Measurements from ENCODE around the gene PIGU. TPM values are rescaled to one million over a fixed set of nuclear protein-coding genes. Genes with fewer than 3 reads are reported as not detected.
"Not testable (repeated sequence)": the region's sequence is repeated elsewhere in the genome, so short reads cannot be mapped to it uniquely, and the experiment has no call there.

The PIGU gene
- polyA plus RNA-seq, 3 donors = 6.6 to 13.4 (median 11.1) TPM

DNA sequence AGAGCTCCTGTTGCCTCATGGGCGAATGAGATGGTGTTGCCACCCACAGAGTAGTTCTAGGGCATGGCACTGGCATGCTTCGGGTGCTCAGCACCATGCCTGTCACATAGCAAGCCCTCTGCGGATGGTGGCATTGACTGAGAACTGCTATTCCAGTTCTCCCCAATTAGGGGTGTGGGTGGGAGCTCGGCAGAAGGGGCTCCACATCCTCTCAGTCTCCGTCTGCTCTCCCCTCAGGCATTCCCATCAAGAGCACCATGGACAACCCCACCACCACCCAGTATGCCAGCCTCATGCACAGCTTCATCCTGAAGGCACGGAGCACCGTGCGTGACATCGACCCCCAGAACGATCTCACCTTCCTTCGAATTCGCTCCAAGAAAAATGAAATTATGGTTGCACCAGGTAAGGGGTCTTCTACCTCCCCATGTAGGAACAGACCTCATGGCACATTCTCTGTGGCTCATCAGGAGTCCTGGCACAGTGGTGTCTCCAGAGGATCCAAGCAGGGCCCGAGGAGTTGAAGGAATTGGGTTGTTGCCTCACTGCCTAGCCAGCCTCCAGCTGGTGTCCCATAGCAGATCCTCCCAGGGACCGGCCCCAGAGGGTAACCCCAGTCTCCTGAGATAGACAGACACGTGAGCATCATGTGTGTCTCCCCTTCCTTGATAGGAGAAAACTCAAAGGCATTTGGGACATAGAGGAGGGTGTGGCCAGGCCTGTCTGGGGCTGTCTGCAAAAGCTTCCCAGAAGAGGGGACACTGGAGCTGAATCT is 142.3 kb downstream of the PIGU start:
- H3K27ac ChIP-seq (ENCODE audit: low read depth, low read length) = no peak overlapping the region
- 91 to 95% (median 93%) methylated on average over 15 of the region's 15 CpGs for WGBS, 3 donors

DNA sequence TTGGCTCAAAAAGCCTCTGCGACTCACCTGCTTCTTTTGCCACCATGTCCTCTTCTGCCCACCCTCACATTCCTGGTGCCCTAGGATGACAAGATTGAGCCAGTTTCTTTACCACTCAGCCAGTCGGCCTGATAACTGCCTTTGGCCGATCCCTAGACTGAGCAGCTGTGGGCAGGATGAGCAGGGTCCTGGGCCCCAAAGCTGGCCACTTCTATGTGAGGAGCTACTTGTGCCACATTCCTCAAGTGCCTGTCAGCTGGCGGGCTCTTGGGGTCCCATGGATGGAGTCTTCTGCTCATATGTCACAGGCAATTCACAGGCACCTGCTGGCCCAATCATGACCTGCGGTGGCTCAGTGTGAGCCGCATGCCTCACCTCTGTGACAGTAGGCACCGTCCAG is 144.1 kb downstream of the PIGU start:
- WGBS, 3 donors = 93 to 96% (median 95%) methylated on average over 7 of the region's 7 CpGs
- no peak overlapping the region for H3K27ac ChIP-seq (ENCODE audit: low read depth, low read length)

DNA sequence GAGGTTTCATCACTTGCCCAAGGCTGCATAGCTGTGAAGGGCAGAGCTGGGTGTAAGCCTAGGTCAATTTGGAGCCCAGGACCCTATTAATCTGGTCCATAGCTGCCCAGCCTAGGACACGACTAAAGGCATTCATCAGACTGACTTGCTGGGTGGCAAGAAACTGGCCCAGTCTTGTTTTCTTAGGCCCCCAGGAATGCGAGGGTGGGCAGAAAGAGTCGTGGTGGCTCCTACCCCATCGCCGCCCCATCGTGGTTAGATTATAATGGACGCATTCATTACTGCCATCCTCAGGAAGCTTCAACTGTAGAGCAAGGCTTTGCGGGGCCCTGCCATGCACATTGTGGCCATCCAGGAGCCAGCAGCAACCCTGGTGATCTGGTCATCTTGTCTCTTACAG is 144.6 kb downstream of the PIGU start:
- no peak overlapping the region for H3K27ac ChIP-seq (ENCODE audit: low read depth, low read length)
- 86 to 90% (median 88%) methylated on average over 8 of the region's 8 CpGs for WGBS, 3 donors

DNA sequence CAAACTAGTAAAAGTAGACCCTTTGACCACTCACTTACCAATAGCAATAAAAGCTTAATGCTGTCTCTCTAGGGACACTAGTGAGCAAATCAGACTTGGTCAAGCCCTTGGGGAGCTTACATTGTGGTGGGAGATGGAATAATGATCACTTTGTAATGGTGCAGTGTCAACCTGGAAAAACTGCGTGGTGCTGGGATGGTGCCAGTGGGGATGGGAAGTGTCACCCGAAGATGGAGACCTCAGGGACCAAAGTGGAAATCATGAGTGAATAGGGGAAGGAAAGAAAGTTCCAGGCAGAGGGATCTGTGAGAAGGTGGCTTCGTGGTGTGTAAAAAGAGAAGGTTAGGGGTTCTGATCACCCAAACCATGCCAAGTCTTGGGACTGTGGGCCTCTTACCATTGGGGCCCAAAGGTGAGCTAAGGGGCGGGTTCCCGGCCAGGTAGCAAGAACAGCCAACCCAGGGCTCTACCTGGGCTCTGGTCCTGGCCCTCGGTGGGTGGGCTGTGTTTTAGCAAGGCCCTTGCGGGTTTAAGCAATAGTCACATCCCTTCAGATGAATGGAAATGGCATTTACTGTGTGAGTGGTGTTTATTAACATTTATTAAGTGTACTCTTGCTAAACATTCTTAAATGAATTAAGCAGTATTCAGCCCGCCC is 145.2 kb downstream of the PIGU start:
- WGBS, 3 donors = 84 to 89% (median 88%) methylated on average over 8 of the region's 8 CpGs
- no peak overlapping the region for H3K27ac ChIP-seq (ENCODE audit: low read depth, low read length)

DNA sequence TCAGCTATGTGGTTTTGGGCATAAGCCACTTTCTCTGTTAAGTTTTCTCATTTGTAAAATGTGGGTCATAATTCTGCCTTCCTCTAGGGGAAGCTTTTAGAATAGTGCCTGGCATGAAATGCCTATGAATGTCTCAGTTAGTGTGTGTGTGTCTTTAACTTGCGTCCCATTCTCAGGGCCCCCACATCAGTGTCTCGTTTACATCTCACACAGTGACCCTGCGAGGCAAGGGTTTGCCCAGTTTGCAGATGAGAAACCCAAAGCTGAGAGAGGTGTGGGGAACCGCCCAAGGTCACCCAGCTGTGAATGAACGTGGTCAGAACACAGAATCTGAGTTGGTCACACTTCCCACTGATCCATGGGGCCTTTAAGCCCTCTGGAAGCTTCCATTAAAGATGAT is 146.6 kb downstream of the PIGU start:
- no peak overlapping the region for H3K27ac ChIP-seq (ENCODE audit: low read depth, low read length)
- 62 to 85% (median 82%) methylated on average over 5 of the region's 5 CpGs for WGBS, 3 donors

DNA sequence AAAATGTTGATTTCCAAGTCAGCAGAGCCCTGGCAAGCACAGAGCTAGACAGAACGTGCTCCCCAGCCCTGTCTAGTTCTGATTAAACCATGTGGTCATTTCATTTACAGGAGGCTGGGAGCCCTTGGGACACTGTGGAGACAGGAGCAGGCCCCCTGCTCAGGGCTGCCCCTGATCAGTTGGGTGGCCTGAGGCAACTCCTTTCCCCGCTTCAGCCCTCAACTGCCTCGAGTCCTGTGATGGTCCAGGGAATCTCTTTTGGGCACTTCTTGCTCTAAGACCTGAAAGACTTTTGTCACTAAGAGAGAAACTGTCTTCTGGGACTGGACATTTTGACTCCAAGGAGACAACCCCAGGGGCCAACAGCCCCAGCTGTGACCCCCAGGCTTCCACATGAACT is 147.2 kb downstream of the PIGU start:
- H3K27ac ChIP-seq (ENCODE audit: low read depth, low read length) = no peak overlapping the region

DNA sequence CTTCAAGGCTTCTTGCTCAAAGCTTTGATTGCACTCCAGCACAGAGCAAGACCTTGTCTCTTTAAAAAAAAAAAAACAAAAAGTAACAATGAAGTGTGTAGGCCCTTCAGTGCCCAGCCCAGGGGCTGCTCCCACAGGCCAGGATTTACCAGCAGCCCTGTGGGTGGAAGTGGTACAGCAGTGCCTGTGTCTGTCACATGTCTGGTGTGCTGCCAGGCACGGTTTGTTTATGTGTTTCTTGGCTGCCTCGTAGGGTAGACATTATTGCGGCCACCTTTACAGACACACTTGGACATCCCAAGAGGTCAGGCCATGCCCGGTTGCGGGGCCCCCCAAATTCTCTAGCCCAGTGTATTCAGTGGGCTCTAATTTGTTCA is 148.0 kb downstream of the PIGU start:
- H3K27ac ChIP-seq (ENCODE audit: low read depth, low read length) = no peak overlapping the region
- WGBS, 3 donors = 51 to 79% (median 69%) methylated on average over 5 of the region's 5 CpGs

More for the DNA sequence above, 147.2 kb downstream of the PIGU start:
- WGBS, 3 donors = 70 to 84% (median 82%) methylated on average over 3 of the region's 3 CpGs

DNA sequence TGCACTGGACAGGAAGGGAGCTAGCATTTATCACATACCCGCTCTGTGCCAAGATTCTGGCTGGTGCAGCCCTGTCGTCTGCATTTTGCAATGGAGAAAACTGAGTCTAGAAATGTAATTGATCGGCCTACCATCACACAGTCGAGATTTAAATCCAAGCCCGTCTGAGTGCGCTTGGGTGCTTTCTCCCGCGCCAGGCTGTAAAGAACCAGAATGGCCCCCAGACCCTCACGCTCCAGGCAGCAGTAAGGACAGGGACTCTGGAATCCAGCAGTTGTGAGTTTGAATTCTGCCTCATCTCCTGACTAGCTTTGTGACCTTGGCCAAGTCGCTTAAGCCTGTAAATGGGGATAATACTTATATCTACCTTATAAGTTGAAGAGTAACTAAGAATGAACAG is 149.9 kb downstream of the PIGU start:
- WGBS, 3 donors = 85 to 93% (median 91%) methylated on average over 10 of the region's 10 CpGs
- no peak overlapping the region for H3K27ac ChIP-seq (ENCODE audit: low read depth, low read length)

DNA sequence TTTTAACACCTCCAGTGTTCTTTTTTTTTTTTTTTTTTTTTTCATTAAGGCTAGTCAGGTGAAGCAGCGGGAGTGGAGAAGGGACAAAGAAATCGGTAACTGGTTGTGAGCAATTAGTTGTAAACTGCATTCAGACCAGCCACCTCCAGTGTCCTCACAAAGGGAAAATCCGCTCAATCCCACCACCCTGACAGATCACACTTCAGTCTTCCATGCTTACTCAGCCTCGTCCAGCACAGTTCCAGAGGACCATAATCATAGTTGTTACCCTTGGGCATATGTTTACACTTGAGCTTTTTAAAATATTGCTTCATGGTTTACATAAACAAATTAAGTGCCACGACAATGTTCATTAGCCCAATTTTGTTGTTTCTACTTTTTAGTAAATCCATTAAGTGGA is 150.4 kb downstream of the PIGU start:
- WGBS, 3 donors = 81 to 89% (median 85%) methylated on average over 5 of the region's 5 CpGs
- H3K27ac ChIP-seq (ENCODE audit: low read depth, low read length) = no peak overlapping the region

DNA sequence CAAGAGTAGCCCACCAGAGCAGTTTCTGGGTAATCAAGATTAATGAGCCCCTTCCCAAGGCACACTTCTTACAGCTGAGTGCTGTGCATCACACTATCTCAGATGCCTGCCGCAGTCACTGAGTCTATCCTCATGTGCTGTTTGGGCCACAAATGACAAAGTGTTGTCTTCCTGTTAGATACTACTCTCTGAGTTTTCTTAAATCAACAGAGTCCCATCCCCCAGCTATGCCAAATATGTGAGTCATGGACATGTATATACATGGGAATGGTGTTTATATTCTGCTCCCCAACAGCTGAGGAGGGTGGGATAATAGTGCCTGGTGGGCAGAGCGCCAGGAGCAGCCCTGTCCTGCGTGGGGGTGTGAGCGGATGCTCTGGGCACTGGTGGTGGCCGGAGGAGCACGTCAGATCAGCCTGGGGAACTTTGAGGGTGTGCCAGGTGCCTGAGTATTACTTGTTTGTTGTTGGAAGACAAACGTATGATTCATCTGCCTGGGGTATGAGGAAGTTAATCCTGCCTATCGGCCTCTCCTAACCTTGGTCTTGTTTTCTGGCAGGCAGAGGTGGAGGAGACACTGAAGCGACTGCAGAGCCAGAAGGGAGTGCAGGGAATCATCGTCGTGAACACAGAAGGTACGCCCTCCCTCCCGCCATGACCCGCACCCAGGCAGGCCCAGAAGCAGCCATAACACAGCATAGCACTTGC is 151.0 kb downstream of the PIGU start:
- peak overlapping the region; percentile 45 for H3K27ac ChIP-seq (ENCODE audit: low read depth, low read length)
- WGBS, 3 donors = 39 to 50% (median 41%) methylated on average over 14 of the region's 14 CpGs

DNA sequence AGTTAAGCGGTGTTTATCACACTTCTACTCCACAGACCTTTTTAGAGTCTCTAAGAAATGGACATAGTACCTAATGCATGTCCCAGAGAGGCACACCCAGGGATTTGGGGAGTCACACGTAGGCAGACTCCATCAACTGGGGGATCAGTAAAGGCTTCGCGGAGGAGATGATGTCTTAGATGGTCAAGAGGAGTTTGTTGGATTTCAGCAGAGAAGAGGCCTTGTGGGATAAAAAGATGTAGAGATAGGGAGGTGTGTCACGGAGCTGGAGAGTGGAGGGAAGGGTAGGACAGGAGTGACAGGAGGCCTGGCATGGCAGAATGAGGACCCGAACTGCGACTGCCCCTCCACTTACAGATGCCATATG is 151.6 kb downstream of the PIGU start:
- no peak overlapping the region for H3K27ac ChIP-seq (ENCODE audit: low read depth, low read length)
- 86 to 91% (median 89%) methylated on average over 7 of the region's 7 CpGs for WGBS, 3 donors

DNA sequence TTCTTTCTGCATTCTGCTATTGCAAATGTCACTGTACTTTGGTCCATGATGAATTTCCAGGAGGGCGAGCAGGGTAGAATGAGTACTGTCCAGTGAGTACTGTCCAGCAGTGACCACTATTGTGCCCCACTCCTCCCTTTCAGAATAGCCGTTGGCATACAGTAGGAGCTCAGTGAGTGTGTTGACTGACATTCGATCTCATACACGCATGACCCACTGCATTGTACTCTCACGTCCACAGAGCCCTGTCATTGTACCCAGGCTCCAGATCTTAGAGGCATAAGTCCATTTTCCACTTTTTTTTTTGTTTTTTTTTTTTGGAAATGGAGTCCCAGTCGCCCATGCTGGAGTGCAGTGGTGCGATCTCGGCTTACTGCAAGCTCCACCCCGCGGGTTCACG is 152.5 kb downstream of the PIGU start:
- WGBS, 3 donors = 91 to 95% (median 94%) methylated on average over 11 of the region's 11 CpGs
- no peak overlapping the region for H3K27ac ChIP-seq (ENCODE audit: low read depth, low read length)

DNA sequence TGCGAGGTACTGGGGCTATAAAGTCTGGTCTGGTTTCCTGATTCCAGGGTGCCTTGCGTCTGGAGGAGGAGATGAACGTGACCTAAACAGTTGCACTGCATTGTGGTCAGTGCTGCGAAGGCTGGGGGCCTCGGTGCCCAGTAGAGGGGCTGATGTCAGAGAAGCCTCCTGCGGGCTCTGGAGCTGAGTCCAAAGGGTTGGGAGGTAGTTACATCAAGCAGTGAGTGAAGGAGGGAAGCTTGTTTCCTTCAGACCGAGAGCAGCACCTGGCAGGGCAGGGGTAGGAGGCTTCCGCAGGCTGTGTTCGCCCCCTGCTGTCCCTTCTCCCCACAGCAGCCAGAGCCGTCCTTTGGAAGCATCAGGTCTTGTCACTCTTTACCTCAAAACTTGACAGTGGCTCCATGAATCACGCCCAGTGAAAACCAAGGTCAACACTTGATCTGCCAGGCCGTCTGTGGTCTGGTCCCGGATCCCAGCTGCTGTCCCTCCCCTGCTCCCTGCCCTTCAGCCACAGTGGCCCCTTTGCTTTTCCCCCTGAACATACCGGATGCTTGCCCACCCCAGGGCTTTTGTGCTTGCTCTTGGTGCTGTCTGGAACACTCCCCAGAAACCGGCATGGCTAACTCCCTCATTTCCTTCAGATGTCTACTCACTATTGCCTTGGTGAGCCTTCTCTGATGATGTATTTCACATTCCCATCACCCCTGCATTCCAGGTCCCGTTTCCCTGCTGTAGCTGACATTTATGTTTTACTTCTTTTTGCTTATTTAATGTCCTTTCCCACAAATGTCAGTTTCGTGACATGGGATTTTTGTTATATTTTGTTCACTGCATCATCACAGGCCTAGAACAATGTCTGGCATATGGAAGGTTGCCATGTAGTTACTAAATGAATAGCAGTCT is 153.7 kb downstream of the PIGU start:
- 53 to 61% (median 54%) methylated on average over 17 of the region's 17 CpGs for WGBS, 3 donors
- peak overlapping the region; percentile 16 for H3K27ac ChIP-seq (ENCODE audit: low read depth, low read length)

DNA sequence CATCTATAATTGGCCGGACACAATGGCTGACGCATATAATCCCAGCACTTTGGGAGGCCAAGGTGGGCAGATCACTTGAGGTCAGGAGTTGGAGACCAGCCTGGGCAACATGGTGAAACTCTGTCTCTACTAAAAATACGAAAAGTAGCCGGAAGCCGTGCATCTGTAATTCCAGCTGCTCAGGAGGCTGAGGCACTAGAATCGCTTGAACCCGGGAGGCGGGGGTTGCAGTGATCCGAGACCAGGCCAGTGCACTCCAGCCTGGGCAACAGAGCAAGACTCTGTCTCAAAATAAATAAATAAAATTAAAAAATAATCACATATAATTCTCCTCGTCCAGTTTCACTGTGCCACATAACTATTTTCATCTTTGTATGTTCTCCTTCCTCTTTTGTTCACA is 157.1 kb downstream of the PIGU start:
- not testable (repeated sequence) for H3K27ac ChIP-seq (ENCODE audit: low read depth, low read length)
- WGBS, 3 donors = 86 to 93% (median 92%) methylated on average over 10 of the region's 10 CpGs

DNA sequence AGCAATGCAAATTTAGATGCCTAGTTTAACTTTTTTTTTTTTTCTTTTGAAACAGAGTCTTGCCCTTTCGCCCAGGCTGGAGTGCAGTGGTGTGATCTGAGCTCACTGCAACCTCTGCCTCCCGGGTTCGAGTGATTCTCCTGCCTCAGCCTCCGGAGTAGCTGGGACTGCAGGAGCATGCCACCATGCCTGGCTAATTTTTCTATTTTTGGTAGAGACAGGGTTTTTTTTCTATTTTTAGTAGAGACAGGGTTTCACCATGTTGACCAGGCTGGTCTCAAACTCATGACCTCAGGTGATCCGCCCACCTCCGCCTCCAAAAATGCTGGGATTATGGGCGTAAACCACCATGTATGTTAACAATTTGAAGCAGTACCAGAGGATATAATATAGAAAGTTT is 158.0 kb downstream of the PIGU start:
- WGBS, 3 donors = 95 to 96% (median 95%) methylated on average over 7 of the region's 7 CpGs
- H3K27ac ChIP-seq (ENCODE audit: low read depth, low read length) = not testable (repeated sequence)

DNA sequence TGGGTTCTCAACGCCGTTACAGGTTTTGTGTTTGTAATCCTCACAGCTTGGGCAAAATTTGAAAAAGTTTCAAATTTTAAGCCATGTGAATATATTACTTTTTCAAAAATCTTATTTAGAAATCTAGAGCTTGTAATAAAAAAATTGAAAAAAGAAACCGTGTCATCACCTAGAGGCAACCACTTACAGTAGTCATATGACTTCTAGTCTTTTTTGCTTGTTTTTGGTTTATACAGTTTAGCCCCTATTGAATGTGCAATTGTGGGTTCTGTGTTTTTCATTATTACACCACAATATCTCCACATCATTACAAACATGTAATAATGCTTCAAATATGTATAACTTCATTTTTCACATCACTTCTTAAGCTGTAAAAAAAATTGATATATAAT is 159.8 kb downstream of the PIGU start:
- H3K27ac ChIP-seq (ENCODE audit: low read depth, low read length) = no peak overlapping the region
- 0 to 1% (median 0%) methylated on average over 3 of the region's 3 CpGs for WGBS, 3 donors

DNA sequence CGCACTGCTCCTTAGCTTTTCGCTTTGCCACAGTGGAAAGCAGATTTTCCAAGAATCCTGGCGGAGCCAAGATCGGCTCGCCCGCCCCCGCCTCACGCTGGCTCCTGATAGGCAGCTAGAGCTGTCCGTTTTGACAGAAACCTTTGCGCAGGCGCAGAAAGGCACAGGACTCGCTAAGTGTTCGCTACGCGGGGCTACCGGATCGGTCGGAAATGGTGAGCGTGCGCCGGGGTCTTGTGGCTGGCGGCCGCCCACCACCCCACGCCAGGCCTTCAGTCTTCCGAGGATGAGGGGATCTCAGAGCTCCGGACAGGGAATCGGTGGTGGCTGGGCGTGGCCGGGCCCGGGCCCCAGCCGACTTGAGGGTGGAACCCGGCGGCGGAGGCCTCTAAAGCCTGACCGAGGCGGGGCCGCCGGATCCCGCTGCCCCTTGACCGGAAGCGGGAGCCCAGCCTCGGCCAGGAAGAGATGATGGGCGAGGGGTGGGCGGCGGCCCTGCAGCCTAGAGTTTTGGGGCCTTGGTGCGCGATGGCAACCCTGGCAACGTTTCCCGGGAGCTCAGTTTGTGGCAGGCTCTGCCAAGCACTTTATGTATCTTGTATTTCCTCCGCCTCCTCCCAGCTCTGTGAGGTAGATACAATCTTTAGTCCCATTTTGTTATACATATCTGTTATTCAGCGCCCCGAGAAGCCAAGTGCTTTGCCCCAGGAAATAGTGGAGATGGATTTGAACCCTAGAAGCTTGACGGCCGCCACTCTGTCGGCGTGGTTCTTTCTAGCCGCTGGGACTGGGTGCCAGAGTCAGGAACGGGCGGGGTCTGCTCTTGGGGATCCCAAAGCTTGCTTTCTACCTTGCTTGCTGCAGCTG is 160.4 kb downstream of the PIGU start, which contains the start of gene DYNLRB1:
DYNLRB1 (plus strand) TSS at position 176 of the 867 bp plus-strand sequence; CDS start at position 213, 37 bp downstream.
- 0% methylated on average over 58 to 59 of the region's 59 CpGs for WGBS, 3 donors
- H3K27ac ChIP-seq (ENCODE audit: low read depth, low read length) = no peak within 1 kb of the TSS
